Activated naive CD4-positive, alpha-beta T cell treated with anti-CD3 and anti-CD28 coated beads, Interleukin-2, amount 10 ng/mL, durations not matched to agents 5 hours and 36 hours (primary cell): ENCODE results near the gene CYB5RL. TPM values are rescaled to one million over a fixed set of nuclear protein-coding genes. Genes with fewer than 3 reads are reported as not detected.

Experiments
- total RNA-seq, 2 experiments: library from RNA; stranded (reverse); gene quantifications; one replicate each; pipeline ENCODE4 v1.2.3, GENCODE V29; 2021

The CYB5RL gene, protein sequence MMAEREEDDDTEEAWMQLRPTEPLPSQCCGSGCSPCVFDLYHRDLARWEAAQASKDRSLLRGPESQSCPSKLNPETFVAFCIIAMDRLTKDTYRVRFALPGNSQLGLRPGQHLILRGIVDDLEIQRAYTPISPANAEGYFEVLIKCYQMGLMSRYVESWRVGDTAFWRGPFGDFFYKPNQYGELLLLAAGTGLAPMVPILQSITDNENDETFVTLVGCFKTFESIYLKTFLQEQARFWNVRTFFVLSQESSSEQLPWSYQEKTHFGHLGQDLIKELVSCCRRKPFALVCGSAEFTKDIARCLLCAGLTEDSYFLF
- total RNA-seq: 10 to 100 TPM in 1 of 2 experiments, 1 to 10 TPM in 1; 9.2 to 10.4 TPM

DNA sequence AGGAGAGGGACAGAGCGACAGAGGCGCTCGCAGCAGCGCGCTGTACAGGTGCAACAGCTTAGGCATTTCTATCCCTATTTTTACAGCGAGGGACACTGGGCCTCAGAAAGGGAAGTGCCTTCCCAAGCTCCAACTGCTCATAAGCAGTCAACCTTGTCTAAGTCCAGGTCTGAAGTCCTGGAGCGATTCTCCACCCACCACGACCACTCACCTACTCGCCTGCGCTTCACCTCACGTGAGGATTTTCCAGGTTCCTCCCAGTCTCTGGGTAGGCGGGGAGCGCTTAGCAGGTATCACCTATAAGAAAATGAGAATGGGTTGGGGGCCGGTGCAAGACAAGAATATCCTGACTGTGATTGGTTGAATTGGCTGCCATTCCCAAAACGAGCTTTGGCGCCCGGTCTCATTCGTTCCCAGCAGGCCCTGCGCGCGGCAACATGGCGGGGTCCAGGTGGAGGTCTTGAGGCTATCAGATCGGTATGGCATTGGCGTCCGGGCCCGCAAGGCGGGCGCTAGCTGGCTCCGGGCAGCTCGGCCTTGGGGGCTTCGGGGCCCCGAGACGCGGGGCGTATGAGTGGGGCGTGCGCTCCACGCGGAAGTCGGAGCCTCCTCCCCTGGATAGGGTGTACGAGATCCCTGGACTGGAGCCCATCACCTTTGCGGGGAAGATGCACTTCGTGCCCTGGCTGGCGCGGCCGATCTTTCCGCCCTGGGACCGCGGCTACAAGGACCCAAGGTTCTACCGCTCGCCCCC lies at the start of gene CYB5RL, which contains the start of gene MRPL37:
TSS of gene CYB5RL (minus strand) at position 266 of the 754 bp plus-strand sequence. CDS start 4,414 bp downstream, outside the sequence.
TSS of gene MRPL37 (plus strand) at position 403 of the 754 bp plus-strand sequence. CDS start at position 480, 77 bp downstream.

DNA sequence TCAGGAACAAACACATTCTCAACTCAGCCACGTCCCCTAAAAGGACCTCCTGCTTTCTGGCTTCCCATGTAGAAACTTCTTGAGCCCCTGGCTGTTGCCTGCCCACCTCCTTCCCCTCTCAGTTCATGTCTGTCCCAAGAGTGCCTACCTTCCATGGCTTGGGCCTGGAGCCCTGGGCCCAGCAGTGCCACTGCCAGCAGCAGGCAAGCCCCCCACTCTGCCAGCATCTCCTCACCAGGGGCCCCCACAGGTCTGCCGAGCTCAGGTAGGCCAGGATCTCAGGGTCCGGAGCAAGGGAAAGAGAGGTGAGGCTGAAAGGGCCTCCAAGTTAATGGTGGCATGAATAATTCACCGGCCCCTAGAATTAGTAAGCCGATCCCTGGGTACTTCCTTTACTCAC lies 47.1 kb downstream of the CYB5RL start, which contains the start of gene CDCP2:
TSS of gene CDCP2 (minus strand) at position 305 of the 400 bp plus-strand sequence. CDS start at position 227, 78 bp downstream.

Other genes starting within 250 kb of the CYB5RL start
- gene LDLRAD1, start 181.8 kb downstream of the CYB5RL start, total RNA-seq: not detected
- 100 to 1,000 TPM; 205 to 211 TPM for gene TMEM59, start 146.8 kb downstream of the CYB5RL start, total RNA-seq
- 10 to 100 TPM; 10.6 to 11.7 TPM for gene TCEANC2, start 146.4 kb downstream of the CYB5RL start, total RNA-seq
- gene CDCP2, start 47.0 kb downstream of the CYB5RL start, total RNA-seq: under 1 TPM; 0.08 to 0.14 TPM
- gene MRPL37, start 137 bp upstream of the CYB5RL start, total RNA-seq: 10 to 100 TPM; 76.7 to 80.8 TPM
- gene SSBP3, start 206.4 kb upstream of the CYB5RL start, total RNA-seq: 100 to 1,000 TPM; 101 to 108 TPM